PFSK-1 (cell line): ENCODE data around the gene SLC24A5.

Experiments
- FOXP2 ChIP-seq: optimal IDR thresholded peaks from 2 replicates; pipeline ENCODE3; 2011; ENCODE audit warnings: borderline replicate concordance, control low read depth, inconsistent platforms; ENCODE audit not compliant: insufficient read depth; ENCODE audit errors: extremely low read length, extremely low read depth
- POLR2AphosphoS5 ChIP-seq: IDR thresholded peaks from 2 replicates; pipeline ENCODE4 v1.6.1; 2012; ENCODE audit warnings: low read depth, mild to moderate bottlenecking, control low read depth, low read length, moderate library complexity
- SIN3A ChIP-seq: IDR thresholded peaks from 2 replicates; pipeline ENCODE4 v1.6.1; 2012; ENCODE audit warnings: mild to moderate bottlenecking, low read length, moderate library complexity, borderline replicate concordance; ENCODE audit not compliant: insufficient read depth
- TAF1 ChIP-seq: IDR thresholded peaks from 2 replicates; pipeline ENCODE4 v1.6.1; 2012; ENCODE audit warnings: low read length, control low read depth, borderline replicate concordance; ENCODE audit not compliant: insufficient read depth
- TF ChIP-seq, protein P1 (sequence below), 2 experiments: IDR thresholded peaks; 2 replicates each; pipeline versions ENCODE4 v1.6.1 to v1.8.0; 2011 to 2012; ENCODE audit warnings: low read depth in 2 of 2, low read length in 2 of 2, control low read depth in 1 of 2, inconsistent platforms in 1 of 2, mild to moderate bottlenecking in 1 of 2, moderate library complexity in 1 of 2; ENCODE audit not compliant: insufficient read depth in 1 of 2

The SLC24A5 gene

DNA sequence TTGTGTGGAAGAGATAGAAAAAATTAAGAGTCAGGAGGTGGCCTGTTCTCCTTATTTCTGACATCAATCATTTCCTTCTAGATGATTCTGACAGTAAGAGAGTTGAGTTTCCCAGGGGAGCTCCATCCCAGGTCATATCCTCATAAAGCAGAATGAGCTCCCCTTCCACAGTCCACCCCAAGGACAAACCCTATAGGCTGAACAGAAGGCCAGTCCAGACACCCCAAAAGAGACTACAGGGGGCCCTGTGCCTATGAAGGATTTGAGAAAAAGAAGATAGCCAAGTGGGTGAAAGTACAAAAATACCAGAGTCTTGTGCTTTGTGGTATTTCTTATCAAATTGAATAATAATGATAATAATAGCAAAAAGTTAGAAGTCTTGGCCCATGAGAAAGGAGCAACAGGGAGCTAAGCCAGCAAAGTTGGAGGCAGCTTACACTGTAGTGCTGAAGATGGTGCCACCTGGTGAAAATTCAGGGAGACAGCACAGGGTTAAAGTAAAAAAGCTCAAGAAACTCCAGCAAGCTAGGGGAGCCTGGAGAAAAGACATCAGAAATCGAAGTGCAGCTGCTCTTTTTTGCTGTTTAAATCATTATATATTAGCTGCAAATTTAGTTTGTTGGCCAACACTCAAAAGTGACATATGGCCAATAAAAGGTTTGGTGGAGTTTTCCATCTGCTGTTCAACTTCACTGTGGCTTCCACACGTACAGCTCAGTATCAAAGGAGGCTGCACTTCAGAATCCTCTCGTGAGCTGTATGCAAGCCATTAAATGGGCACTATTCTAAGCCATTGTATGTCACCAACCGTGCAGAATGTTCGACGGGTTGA lies 35.8 kb upstream of the SLC24A5 start:
- TF ChIP-seq FOXP2 = no peak
- TF ChIP-seq TAF1 = no peak
- no peak for TF ChIP-seq POLR2AphosphoS5
- no peak for TF ChIP-seq SIN3A
- TF ChIP-seq, protein P1, sequence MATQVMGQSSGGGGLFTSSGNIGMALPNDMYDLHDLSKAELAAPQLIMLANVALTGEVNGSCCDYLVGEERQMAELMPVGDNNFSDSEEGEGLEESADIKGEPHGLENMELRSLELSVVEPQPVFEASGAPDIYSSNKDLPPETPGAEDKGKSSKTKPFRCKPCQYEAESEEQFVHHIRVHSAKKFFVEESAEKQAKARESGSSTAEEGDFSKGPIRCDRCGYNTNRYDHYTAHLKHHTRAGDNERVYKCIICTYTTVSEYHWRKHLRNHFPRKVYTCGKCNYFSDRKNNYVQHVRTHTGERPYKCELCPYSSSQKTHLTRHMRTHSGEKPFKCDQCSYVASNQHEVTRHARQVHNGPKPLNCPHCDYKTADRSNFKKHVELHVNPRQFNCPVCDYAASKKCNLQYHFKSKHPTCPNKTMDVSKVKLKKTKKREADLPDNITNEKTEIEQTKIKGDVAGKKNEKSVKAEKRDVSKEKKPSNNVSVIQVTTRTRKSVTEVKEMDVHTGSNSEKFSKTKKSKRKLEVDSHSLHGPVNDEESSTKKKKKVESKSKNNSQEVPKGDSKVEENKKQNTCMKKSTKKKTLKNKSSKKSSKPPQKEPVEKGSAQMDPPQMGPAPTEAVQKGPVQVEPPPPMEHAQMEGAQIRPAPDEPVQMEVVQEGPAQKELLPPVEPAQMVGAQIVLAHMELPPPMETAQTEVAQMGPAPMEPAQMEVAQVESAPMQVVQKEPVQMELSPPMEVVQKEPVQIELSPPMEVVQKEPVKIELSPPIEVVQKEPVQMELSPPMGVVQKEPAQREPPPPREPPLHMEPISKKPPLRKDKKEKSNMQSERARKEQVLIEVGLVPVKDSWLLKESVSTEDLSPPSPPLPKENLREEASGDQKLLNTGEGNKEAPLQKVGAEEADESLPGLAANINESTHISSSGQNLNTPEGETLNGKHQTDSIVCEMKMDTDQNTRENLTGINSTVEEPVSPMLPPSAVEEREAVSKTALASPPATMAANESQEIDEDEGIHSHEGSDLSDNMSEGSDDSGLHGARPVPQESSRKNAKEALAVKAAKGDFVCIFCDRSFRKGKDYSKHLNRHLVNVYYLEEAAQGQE (IDR thresholded peaks at IDR 0.05; ENCODE audit: insufficient read depth in 1 of 2, low read depth in 2 of 2, low read length in 2 of 2) = no peak

DNA sequence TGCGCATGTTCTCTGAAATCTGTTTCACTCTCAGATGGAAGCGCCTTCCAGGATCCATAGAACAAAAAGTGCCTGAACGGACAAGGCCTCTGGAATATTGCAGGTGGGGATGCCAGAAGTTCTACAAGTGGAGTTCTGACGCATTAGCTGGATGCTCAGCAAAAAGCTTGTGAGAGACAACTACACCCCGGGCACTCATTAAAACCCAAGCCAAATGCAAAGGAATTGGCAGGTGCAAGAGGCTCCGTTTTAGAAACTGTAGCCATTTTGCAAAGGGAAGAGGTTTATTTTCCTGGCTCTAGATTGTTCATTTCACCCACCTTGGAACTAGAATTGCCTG lies 35.2 kb upstream of the SLC24A5 start:
- no peak for TF ChIP-seq TAF1

DNA sequence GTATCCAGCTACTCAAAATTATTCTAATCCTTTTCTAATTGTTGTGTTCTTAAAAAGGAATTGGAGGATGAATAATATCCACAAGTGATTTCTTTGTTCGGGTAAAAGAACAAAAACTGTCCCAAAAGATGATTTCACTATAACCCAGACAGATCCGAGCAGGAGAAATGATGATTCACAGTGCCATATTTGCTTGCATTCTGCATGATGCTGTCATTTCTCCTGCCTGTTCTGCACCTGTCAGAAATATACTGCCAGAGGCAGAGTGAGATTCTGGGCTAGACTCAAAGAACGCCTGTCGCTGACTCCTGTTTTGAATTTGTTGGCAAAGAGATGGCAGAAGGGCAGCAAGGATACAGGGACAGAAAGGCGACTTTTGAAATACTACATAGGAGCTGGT lies 34.7 kb upstream of the SLC24A5 start:
- TF ChIP-seq POLR2AphosphoS5 (no peak), TAF1 (no peak), FOXP2 (no peak), SIN3A (no peak)
- TF ChIP-seq, protein P1 (IDR thresholded peaks at IDR 0.05; ENCODE audit: insufficient read depth in 1 of 2, low read depth in 2 of 2, low read length in 2 of 2) = no peak

DNA sequence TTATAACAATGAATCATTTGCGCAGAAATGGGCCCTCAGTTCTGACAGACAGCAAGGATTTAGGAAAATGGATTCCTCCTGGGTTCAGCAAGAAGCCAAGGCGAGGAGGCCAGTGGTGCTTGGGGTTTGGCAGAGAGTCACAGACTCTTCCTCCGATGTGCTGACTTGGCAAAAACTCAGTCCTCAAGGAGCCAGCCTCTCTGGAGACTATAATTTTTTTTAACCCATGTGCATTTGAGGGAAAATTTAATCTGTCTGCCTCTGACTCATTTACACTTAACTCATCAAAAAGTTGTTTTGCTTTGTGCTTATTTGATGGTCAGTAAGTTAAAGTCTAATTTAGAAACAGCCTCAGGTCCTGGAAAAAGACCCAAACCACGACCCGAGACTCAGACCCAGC lies 34.2 kb upstream of the SLC24A5 start:
- TF ChIP-seq FOXP2 = no peak
- no peak for TF ChIP-seq POLR2AphosphoS5
- TF ChIP-seq SIN3A = no peak
- no peak for TF ChIP-seq TAF1
- TF ChIP-seq, protein P1 (IDR thresholded peaks at IDR 0.05; ENCODE audit: insufficient read depth in 1 of 2, low read depth in 2 of 2, low read length in 2 of 2) = no peak

DNA sequence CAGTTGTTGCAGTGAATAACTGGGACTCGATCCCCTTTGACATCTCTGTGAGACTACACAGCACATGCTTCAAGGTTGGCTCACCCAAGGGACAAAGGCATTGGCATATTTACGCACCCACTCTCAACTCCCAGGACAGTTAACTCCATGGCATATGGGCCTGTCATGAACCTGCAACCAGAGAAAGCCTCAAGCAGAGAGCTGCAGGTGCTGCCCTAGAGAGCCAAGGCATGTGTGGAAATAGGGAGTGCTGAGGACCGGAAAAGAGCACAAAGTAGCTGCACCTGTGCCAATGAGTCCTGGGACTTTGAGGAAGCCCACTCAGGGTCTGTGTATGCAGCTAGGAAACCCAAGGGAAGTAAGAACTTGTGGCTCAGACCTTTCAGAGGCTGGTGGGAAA lies 32.9 kb upstream of the SLC24A5 start:
- TF ChIP-seq TAF1 (no peak), SIN3A (no peak), POLR2AphosphoS5 (no peak), FOXP2 (no peak)
- TF ChIP-seq, protein P1 (IDR thresholded peaks at IDR 0.05; ENCODE audit: insufficient read depth in 1 of 2, low read depth in 2 of 2, low read length in 2 of 2) = no peak
